ENCODE data around the gene GRIK4. TPM values are rescaled to one million over a fixed set of nuclear protein-coding genes. Genes with fewer than 3 reads are reported as not detected.

GRIK4 gene
- total RNA-seq, 1 donor from 2014 or later: not detected

GRCh38 chr11:120682332-120682649, 170.7 kb downstream of the GRIK4 start:
- no peaks in the 10 kb centered on the region for H3K36me3 ChIP-seq
- H3K4me3 ChIP-seq: no peak overlapping the region
- no peaks in the 10 kb centered on the region for H3K9me3 ChIP-seq
- intact Hi-C loops (cut with DNase I): no loop called here
- H3K27ac ChIP-seq: no peak overlapping the region
- H3K27me3 ChIP-seq: no peaks in the 10 kb centered on the region
- no peak for TF ChIP-seq CTCF (IDR thresholded peaks at IDR 0.05)
- no peak for DNase-seq (ENCODE audit: low spot score in 2 of 2)
- no peaks in the 10 kb centered on the region for H3K4me1 ChIP-seq

GRCh38 chr11:120682866-120683265, 171.3 kb downstream of the GRIK4 start:
- intact Hi-C loops (cut with DNase I): no loop called here
- no peak for TF ChIP-seq CTCF (IDR thresholded peaks at IDR 0.05)

GRCh38 chr11:120686516-120686915, 175.0 kb downstream of the GRIK4 start:
- H3K9me3 ChIP-seq: no peaks in the 10 kb centered on the region
- no peaks in the 10 kb centered on the region for H3K4me1 ChIP-seq
- intact Hi-C loops (cut with DNase I): no loop called here
- H3K36me3 ChIP-seq: no peaks in the 10 kb centered on the region
- no peak overlapping the region for H3K4me3 ChIP-seq
- no peak for DNase-seq (ENCODE audit: low spot score in 2 of 2)
- H3K27me3 ChIP-seq: no peaks in the 10 kb centered on the region
- no peak overlapping the region for H3K27ac ChIP-seq
- no peak for TF ChIP-seq CTCF (IDR thresholded peaks at IDR 0.05)

More at GRCh38 chr11:120682866-120683265, 171.3 kb downstream of the GRIK4 start:
- no peak overlapping the region for H3K4me3 ChIP-seq
- no peaks in the 10 kb centered on the region for H3K4me1 ChIP-seq
- DNase-seq (ENCODE audit: low spot score in 2 of 2): no peak
- H3K27me3 ChIP-seq: no peaks in the 10 kb centered on the region
- H3K36me3 ChIP-seq: no peaks in the 10 kb centered on the region
- no peaks in the 10 kb centered on the region for H3K9me3 ChIP-seq
- no peak overlapping the region for H3K27ac ChIP-seq

- intact Hi-C loops (cut with DNase I): no loop called here
- no peaks in the 10 kb centered on the region for H3K9me3 ChIP-seq
Observed at GRCh38 chr11:120688163-120688562, 176.6 kb downstream of the GRIK4 start.

GRCh38 chr11:120689596-120690275, 178.2 kb downstream of the GRIK4 start:
- no peak for TF ChIP-seq CTCF (IDR thresholded peaks at IDR 0.05)
- Histone ChIP-seq H3K4me1 (no peaks in the 10 kb centered on the region), H3K27me3 (no peaks in the 10 kb centered on the region), H3K27ac (no peak overlapping the region), H3K4me3 (no peak overlapping the region), H3K36me3 (no peaks in the 10 kb centered on the region), H3K9me3 (no peaks in the 10 kb centered on the region)
- DNase-seq (ENCODE audit: low spot score in 2 of 2): no peak
- intact Hi-C loops (cut with DNase I): no loop called here

More at GRCh38 chr11:120688163-120688562, 176.6 kb downstream of the GRIK4 start:
- TF ChIP-seq CTCF (IDR thresholded peaks at IDR 0.05): no peak
- Histone ChIP-seq H3K27ac (no peak overlapping the region), H3K36me3 (no peaks in the 10 kb centered on the region), H3K4me1 (no peaks in the 10 kb centered on the region), H3K27me3 (no peaks in the 10 kb centered on the region), H3K4me3 (no peak overlapping the region)
- DNase-seq (ENCODE audit: low spot score in 2 of 2): no peak

- H3K27me3 ChIP-seq: no peaks in the 10 kb centered on the region
- no peaks in the 10 kb centered on the region for H3K9me3 ChIP-seq
- H3K4me3 ChIP-seq: no peak overlapping the region
- no peaks in the 10 kb centered on the region for H3K36me3 ChIP-seq
- no peak for DNase-seq (ENCODE audit: low spot score in 2 of 2)
- no peaks in the 10 kb centered on the region for H3K4me1 ChIP-seq
- intact Hi-C loops (cut with DNase I): no loop called here
- no peak overlapping the region for H3K27ac ChIP-seq
- no peak for TF ChIP-seq CTCF (IDR thresholded peaks at IDR 0.05)
Observed at GRCh38 chr11:120690406-120690805, 178.9 kb downstream of the GRIK4 start.
